Measurements from ENCODE around the gene GPATCH3.
A peak's percentile ranks its signal among the peaks of the same experiment; 100 is the strongest.
"Not testable (repeated sequence)": the region's sequence is repeated elsewhere in the genome, so short reads cannot be mapped to it uniquely, and the experiment has no call there.

The GPATCH3 gene

GRCh38 chr1:26900001-26900814 is at the start of gene GPATCH3:
TSS of gene GPATCH3 (minus strand) at chr1:26900467. CDS start at chr1:26900442, 25 bp downstream.
- peak; percentile 91 for DNase-seq (ENCODE audit: low spot score)

GRCh38 chr1:26949926-26950319 is 49.7 kb upstream of the GPATCH3 start:
- no peak for DNase-seq (ENCODE audit: low spot score)

DNA sequence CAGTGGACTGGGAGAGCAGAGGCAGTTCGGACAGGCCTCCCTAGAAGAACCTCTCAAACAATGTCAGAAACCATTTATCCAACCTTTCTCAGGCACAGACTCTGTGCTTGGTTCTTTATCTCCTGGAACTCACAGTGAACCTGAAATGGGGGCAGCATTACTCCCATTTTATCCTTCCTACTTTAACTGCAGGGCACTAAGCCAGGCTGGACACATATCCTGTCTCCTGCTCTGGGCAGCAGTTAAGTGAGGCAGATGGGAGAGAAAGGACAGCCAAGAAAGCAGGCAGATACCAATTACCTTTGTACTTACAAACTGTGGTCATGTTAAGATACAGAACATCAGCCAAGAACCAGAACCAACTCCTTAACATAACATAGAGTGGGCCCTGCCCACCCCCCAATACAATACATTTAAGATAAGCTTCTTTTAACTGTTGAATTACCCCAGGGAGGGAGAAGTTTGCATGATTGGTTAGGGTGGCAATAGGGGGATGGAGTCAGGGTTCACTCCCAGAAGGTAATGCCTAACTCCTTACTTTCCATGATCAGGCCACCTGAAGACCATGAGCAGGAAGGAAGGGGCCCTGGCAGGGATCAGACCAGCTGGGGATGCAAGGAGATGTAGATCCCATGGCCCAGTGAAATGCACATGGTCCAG is 49.1 kb upstream of the GPATCH3 start:
- no peak for DNase-seq (ENCODE audit: low spot score)

- DNase-seq (ENCODE audit: low spot score): not testable (repeated sequence)
These were observed 48.4 kb upstream of the GPATCH3 start for GRCh38 chr1:26948725-26949057.

- no peak for DNase-seq (ENCODE audit: low spot score)
These were observed 46.0 kb upstream of the GPATCH3 start for GRCh38 chr1:26946270-26946669.

DNA sequence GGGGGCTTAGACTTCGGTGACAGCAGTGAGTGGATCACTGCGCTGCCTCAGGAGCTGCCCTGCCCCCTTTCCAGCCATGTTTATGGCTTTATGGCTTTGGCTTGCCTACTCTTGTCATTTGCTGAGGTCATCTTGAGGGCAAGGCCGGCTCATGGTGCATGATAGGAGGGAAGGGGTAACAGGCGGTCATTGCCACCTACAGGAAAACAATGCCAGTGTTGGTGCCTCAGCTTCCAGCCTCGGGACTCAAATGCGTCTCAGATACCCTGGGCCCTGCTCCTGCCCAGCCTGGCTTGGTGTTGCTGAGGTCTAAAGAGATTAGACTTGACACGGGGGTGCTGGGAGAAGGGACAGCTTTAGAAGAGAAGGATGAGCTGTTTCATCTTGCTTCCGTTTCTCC is 45.5 kb upstream of the GPATCH3 start:
- DNase-seq (ENCODE audit: low spot score): no peak

DNA sequence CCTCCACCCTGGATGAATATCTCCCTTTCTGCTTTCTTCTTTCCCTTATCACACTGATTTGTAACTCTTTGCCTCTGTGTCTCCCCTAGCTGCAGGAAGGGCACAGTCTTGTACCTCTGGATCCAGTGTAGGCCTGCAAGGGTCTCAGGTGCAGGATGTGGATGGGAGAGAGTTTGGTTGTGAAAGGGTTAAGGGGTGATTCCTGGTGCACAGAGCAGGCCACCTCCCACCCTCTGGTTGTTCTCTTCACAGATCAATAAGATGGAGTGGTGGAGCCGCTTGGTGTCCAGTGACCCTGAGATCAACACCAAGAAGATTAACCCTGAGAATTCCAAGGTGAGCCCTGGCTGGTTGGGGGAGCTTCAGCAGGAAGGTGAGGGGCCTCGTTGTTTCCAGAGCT is 44.9 kb upstream of the GPATCH3 start:
- no peak for DNase-seq (ENCODE audit: low spot score)

- no peak for DNase-seq (ENCODE audit: low spot score)
These were observed 42.4 kb upstream of the GPATCH3 start for GRCh38 chr1:26942656-26943055.

DNA sequence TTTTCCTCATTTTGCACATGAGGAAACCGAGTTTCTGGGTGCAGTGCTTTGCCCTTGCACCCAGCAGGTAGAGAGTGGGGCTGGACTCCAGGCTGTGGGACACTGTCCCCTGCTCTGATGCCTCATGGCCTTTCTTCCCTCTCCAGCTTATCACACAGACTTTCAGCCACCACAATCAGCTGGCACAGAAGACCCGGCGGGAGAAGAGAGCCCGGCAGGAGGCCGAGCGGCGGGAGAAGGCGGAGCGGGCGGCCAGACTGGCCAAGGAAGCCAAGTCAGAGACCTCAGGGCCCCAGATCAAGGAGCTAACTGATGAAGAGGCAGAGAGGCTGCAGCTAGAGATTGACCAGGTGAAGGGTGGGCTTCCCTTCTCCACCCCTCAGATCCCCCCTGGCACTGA is 41.0 kb upstream of the GPATCH3 start:
- DNase-seq (ENCODE audit: low spot score): no peak

DNA sequence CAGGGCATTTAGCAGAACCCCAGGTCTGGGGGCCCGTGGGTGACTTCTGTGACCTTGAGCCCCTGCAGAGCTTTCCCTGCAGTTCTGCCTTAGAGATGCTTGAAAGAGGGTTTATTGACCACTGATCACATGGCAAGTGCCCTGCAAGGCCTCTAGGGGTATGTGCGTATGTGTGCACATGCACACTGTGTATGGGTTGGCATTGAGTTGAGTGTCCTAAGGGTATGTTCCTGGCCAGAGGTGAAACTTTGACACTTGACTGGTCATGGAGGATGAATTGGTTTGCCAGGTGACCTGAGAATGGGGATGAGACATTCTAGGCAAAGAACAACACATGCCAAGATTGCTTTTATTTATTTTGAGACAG is 38.4 kb upstream of the GPATCH3 start:
- no peak for DNase-seq (ENCODE audit: low spot score)

GRCh38 chr1:26938004-26938658 is 37.9 kb upstream of the GPATCH3 start:
- no peak for DNase-seq (ENCODE audit: low spot score)

- DNase-seq (ENCODE audit: low spot score): no peak
These were observed 36.6 kb upstream of the GPATCH3 start for GRCh38 chr1:26936823-26937222.

- DNase-seq (ENCODE audit: low spot score): no peak
These were observed 32.3 kb upstream of the GPATCH3 start for GRCh38 chr1:26932531-26932930.

GRCh38 chr1:26923711-26924110 is 23.4 kb upstream of the GPATCH3 start:
- DNase-seq (ENCODE audit: low spot score): no peak

- no peak for DNase-seq (ENCODE audit: low spot score)
These were observed 22.6 kb upstream of the GPATCH3 start for GRCh38 chr1:26922901-26923300.

- no peak for DNase-seq (ENCODE audit: low spot score)
These were observed 22.1 kb upstream of the GPATCH3 start for GRCh38 chr1:26922431-26922729.

- peak; percentile 96 for DNase-seq (ENCODE audit: low spot score)
These were observed 21.5 kb upstream of the GPATCH3 start, which contains the start of gene NUDC for GRCh38 chr1:26921540-26922430. TSS of gene NUDC (plus strand) at chr1:26921743. CDS start at chr1:26921849, 106 bp downstream.

GRCh38 chr1:26921126-26921539 is 20.9 kb upstream of the GPATCH3 start:
- DNase-seq (ENCODE audit: low spot score): peak; percentile 46

DNA sequence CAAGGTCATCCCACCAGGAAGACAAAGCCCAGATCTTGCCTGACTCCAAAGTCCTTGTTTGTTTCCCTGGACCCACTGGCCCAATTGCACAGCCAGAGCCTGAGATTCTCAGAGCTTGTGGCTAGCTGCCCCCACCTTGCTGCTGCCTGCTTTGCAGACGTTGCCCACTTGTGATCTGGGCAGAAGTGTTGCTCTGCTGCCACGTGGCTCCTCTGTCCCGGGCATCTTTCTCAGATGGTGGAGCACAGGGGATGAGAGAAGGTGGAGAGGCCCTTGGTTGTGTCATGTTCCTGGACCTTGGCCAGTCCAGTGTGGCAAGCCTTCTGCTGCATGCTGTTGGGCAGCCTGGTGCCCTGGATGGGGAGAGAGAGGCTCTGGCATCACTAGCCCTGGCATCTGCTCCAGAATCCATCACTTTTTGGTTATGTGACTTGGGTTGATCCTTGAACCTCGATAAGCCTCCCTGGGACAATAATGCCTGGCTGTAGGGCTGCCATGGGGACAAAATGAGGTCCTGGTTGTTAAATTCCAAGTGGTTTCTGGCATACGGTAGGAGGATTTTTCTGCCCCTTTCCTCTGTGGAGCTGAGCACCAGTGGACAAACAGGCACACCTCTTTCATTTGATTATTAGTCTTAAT is 15.1 kb upstream of the GPATCH3 start:
- no peak for DNase-seq (ENCODE audit: low spot score)

DNA sequence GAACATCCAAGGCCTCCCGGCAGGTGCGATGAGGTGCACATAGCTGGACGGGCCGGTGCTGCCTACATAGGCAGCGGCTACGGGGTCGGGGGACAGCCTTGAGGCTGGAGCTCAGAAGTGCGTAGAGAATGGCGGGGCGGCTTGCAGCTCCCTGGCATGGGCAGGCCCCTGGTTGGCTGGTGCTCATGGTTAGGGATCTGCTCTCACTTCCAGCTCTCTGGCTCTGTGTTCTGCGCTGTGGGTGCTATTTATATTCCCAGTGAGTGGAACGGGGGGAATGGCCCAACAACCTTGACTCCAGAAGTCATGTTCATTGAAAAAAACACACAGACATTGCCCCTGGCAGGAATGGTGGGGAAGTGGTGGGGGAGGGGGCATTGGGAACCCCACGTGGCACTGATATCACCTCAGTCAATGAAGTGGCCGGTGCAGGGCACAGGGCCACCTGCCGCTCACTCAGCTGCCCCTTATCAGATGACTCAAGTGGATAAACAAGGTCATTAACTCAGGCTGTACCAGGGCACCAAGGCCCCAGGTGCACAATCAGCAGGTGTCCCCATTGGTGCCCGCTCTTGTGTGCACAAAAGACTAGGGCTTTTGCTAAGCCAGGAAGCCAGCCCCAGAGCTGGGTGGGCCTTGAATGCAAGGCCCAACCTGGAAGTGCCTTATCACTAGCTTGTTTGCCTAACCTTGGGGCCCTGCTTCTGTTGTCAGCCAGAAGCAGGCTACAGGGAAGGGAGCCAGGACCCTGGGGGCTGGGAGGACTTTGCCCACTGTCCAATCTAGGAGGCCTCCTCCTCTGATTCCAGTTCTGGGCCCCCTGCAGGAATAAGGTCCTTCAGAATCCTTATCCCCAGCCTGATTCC is 13.7 kb upstream of the GPATCH3 start, which contains the start of gene NR0B2:
Gene NR0B2 (minus strand): TSS at position 222 of the 866 bp plus-strand sequence. CDS start 35 bp downstream, at position 187.
- no peak for DNase-seq (ENCODE audit: low spot score)

- no peak for DNase-seq (ENCODE audit: low spot score)
These were observed 13.1 kb upstream of the GPATCH3 start for GRCh38 chr1:26913389-26913753.
